ENCODE data around the gene SPDYE2. TPM values are rescaled to one million over a fixed set of nuclear protein-coding genes. Genes with fewer than 3 reads are reported as not detected.
"Not testable (repeated sequence)": the region's sequence is repeated elsewhere in the genome, so short reads cannot be mapped to it uniquely, and the experiment has no call there.

Gene SPDYE2
- total and polyA plus RNA-seq, 2 experiments from 2014 or later: 2.4 TPM; not detected in 1

DNA sequence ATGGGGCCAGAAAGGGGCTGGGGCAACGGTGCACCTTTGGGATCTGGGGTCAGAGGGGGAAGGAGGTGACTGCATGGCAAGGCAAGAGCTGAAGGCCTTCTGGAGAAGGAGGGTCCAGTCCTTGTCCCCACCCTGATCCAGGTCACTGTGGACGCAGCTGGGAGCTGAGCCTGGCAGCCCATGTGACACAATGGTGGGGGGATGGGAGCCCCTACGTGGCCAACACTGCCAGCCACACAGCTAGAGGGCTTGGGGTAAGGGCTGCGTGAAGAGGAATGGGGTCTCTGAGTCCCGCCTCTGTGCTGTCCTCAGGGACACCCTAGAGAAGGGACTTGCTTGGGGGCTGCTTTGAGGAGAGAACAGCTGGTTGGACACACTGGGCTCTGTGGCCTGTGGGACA, 30.7 kb downstream of the SPDYE2 start:
- H3K36me3 ChIP-seq (replicated peaks; ENCODE audit: insufficient read depth, low read depth); H2AFZ ChIP-seq; H3K4me3 ChIP-seq; H3K4me2 ChIP-seq; H3K79me2 ChIP-seq; H3K9me2 ChIP-seq (replicated peaks; ENCODE audit: insufficient read depth); H4K20me1 ChIP-seq (ENCODE audit: insufficient read depth, poor library complexity, severe bottlenecking); H3K4me1 ChIP-seq (ENCODE audit: insufficient read depth); DNase-seq (ENCODE audit: low spot score); H3K9me3 ChIP-seq (ENCODE audit: low read depth); H3K27me3 ChIP-seq; H3K27ac ChIP-seq: not testable (repeated sequence)
- WGBS (ENCODE audit: low lambda C conversion rate, missing lambda C conversion rate): no CpG with 5 or more reads among the region's 5 CpGs

DNA sequence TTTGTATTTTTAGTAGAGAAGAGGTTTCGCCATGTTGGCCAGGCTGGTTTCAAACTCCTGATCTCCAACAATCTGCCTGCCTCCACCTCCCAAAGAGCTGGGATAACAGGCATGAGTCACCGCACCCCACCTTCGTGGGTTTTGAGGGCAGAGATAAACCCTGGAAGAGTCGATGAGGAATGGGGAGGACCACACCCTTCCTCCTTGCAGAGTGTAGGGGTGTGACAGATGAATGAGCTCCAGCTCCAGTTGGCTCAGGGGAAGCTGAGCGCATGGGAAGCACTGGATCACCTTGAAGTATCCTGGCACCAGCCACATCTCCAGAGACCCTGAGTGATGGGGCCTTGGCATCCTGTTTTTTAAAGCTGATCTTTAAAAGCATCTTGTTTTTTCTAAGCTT, 32.5 kb downstream of the SPDYE2 start:
- not testable (repeated sequence) for H3K36me3 ChIP-seq (replicated peaks; ENCODE audit: insufficient read depth, low read depth); H3K9me2 ChIP-seq (replicated peaks; ENCODE audit: insufficient read depth); H3K79me2 ChIP-seq; H4K20me1 ChIP-seq (ENCODE audit: insufficient read depth, poor library complexity, severe bottlenecking); H3K27ac ChIP-seq; H2AFZ ChIP-seq; H3K4me3 ChIP-seq; H3K27me3 ChIP-seq; H3K9me3 ChIP-seq (ENCODE audit: low read depth); H3K4me1 ChIP-seq (ENCODE audit: insufficient read depth); DNase-seq (ENCODE audit: low spot score); H3K4me2 ChIP-seq
- no CpG with 5 or more reads among the region's 5 CpGs for WGBS (ENCODE audit: low lambda C conversion rate, missing lambda C conversion rate)

DNA sequence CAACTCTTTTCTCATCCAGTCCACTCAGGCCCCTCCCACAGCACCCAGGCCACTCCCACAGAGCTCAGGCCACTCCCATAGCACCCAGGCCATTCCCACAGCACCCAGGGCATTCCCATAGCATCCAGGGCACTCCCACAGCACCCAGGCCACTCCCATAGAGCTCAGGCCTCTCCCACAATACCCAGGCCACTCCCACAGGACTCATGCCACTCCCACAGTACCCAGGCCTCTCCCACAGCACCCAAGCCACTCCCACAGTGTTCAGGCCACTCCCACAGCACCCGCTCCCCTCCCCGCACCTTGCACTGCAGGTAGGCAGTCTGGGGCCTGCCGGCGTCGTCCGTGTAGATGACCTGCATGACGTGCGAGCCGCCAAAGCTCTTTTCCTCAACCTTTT, 38.8 kb downstream of the SPDYE2 start:
- not testable (repeated sequence) for H3K9me2 ChIP-seq (replicated peaks; ENCODE audit: insufficient read depth); H3K4me1 ChIP-seq (ENCODE audit: insufficient read depth); H3K79me2 ChIP-seq; H2AFZ ChIP-seq; H3K4me2 ChIP-seq; H3K27me3 ChIP-seq; H3K27ac ChIP-seq; H3K36me3 ChIP-seq (replicated peaks; ENCODE audit: insufficient read depth, low read depth); H3K9me3 ChIP-seq (ENCODE audit: low read depth); H3K4me3 ChIP-seq; DNase-seq (ENCODE audit: low spot score); H4K20me1 ChIP-seq (ENCODE audit: insufficient read depth, poor library complexity, severe bottlenecking)
- WGBS (ENCODE audit: low lambda C conversion rate, missing lambda C conversion rate): no CpG with 5 or more reads among the region's 9 CpGs

DNA sequence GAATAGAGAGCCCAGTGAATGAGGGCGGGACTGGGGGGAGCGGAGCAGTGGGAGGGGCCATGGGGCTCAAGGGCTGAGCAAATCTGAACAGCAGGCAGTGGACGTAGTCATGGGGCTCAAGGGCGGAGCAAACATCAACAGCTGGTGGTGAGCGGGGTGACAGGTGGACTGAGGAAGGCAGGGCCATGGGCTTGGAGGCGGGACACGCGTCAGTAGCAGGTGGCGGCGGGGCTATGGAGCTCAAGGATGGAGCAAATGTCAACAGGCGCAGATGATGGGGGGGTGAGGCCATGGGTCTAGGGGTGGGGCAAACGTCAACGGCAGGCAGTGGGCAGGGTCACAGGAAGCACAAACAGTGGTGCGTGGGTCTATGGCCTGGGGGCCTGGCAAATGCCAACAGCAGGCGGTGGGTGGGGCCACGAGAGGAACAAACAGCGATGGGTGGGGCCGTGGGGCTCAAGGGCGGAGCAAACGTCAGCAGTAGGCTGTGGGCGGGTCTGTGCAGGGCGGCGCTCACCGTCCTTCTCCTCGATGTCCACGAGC, 41.5 kb downstream of the SPDYE2 start:
- H3K27ac ChIP-seq; H3K79me2 ChIP-seq; H3K36me3 ChIP-seq (replicated peaks; ENCODE audit: insufficient read depth, low read depth); H3K4me3 ChIP-seq; H3K4me1 ChIP-seq (ENCODE audit: insufficient read depth); H3K27me3 ChIP-seq; H3K9me2 ChIP-seq (replicated peaks; ENCODE audit: insufficient read depth); DNase-seq (ENCODE audit: low spot score); H2AFZ ChIP-seq; H4K20me1 ChIP-seq (ENCODE audit: insufficient read depth, poor library complexity, severe bottlenecking); H3K9me3 ChIP-seq (ENCODE audit: low read depth); H3K4me2 ChIP-seq: not testable (repeated sequence)
- WGBS (ENCODE audit: low lambda C conversion rate, missing lambda C conversion rate): 28% methylated on average over 9 of the region's 26 CpGs

DNA sequence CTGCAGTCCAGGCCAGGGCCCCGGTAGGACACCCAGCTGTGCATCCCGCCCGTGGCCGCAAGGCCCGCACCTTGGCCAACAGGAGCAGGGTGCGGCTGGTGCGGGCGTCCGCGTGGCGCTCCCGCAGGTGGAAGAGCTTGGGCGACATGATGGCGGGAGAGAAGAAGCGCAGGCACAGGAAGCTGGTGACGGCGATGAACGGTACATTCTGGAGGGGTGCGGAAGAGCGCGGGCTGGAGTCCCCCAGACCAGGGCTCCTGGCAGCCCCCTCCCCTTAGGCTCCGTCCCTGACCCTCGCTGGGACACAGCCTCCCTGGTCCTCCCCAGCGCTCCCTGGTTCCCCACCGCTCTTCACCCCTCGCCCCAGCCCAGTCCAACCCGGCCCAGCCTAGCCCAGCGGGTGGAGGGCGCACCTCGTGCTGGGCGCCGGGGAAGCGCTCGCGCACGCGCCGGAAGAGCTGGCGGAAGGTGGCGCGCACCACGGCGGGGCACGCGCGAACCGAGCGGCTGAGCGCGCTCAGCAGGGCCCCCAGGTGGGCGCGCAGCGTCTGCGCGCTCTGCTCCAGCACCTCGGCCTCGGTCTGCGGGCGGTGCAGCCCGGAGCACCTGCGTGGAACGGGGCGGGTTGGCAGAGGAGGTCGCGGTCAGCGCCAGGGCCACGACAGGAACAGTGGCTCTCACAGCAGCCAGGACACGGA, 42.8 kb downstream of the SPDYE2 start:
- not testable (repeated sequence) for H4K20me1 ChIP-seq (ENCODE audit: insufficient read depth, poor library complexity, severe bottlenecking); H3K79me2 ChIP-seq; H2AFZ ChIP-seq; H3K36me3 ChIP-seq (replicated peaks; ENCODE audit: insufficient read depth, low read depth); H3K9me3 ChIP-seq (ENCODE audit: low read depth); H3K4me1 ChIP-seq (ENCODE audit: insufficient read depth); H3K4me2 ChIP-seq; DNase-seq (ENCODE audit: low spot score); H3K9me2 ChIP-seq (replicated peaks; ENCODE audit: insufficient read depth); H3K27ac ChIP-seq; H3K4me3 ChIP-seq; H3K27me3 ChIP-seq
- no CpG with 5 or more reads among the region's 68 CpGs for WGBS (ENCODE audit: low lambda C conversion rate, missing lambda C conversion rate)

DNA sequence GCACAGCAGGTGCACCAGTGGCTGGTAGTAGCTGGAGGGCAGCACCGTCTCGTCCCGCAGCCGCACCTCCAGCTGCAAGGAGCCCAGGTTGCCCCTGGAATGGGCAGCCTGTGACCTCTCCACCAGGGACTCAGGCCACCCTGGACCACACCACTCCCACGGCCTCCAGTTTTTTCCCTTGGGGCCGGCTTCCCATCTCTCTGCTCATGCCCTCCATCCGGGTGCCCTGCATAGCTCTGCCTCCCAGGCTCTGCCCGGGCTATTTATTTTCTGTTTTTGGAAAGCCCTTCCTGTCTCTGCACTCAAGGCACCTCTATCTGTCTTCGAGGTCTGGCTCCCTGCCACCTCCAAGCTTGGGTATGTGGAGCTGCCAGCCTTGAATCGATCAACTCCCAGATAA, 45.0 kb downstream of the SPDYE2 start:
- not testable (repeated sequence) for H3K4me3 ChIP-seq; H3K9me2 ChIP-seq (replicated peaks; ENCODE audit: insufficient read depth); H3K36me3 ChIP-seq (replicated peaks; ENCODE audit: insufficient read depth, low read depth); H4K20me1 ChIP-seq (ENCODE audit: insufficient read depth, poor library complexity, severe bottlenecking); H3K4me1 ChIP-seq (ENCODE audit: insufficient read depth); H3K27ac ChIP-seq; H3K9me3 ChIP-seq (ENCODE audit: low read depth); DNase-seq (ENCODE audit: low spot score); H2AFZ ChIP-seq; H3K27me3 ChIP-seq; H3K4me2 ChIP-seq; H3K79me2 ChIP-seq
- WGBS (ENCODE audit: low lambda C conversion rate, missing lambda C conversion rate): 94% methylated on average over 4 of the region's 10 CpGs

DNA sequence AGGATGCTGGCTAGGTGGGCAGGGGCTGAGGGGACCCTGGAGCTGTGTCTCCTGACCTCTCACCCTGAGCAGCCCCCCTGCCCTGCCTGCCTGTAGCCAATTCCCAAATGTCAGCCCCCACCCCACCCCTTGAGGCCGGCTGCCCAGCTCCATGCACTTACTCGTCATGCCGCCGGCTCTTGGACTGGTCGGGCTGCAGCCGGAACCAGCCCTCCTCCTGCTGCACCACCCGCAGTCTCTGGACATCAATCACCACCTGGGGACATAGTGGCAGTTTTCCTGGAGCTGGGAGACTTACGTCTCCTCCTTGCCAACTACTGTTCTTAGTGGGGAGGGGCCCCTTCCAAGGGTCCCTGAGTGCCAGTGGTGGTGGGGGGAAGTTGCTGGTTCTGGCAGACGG, 48.7 kb downstream of the SPDYE2 start:
- H2AFZ ChIP-seq; H3K27ac ChIP-seq; H3K9me3 ChIP-seq (ENCODE audit: low read depth); DNase-seq (ENCODE audit: low spot score); H3K27me3 ChIP-seq; H3K4me2 ChIP-seq; H3K9me2 ChIP-seq (replicated peaks; ENCODE audit: insufficient read depth); H3K36me3 ChIP-seq (replicated peaks; ENCODE audit: insufficient read depth, low read depth); H4K20me1 ChIP-seq (ENCODE audit: insufficient read depth, poor library complexity, severe bottlenecking); H3K79me2 ChIP-seq; H3K4me1 ChIP-seq (ENCODE audit: insufficient read depth); H3K4me3 ChIP-seq: not testable (repeated sequence)
- WGBS (ENCODE audit: low lambda C conversion rate, missing lambda C conversion rate): no CpG with 5 or more reads among the region's 9 CpGs

DNA sequence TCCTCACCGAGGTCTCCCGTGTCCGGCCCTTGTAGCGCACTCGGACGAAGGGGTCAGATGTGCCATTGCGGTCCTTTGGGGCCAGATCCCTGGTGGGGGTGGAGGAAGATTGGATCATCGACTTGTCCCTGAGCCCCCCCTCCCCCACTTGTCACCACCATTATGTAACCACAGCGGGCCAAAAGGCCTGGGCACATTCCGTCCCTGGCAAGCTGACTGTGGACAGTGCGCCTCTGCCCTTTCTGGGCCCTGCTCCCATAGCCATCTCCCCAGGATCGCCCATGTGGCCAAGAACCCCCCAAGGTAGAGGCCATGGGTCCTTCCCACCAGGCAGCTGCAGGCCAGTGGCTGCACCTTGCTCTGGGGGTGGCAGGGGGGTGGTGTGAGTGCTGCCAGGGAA, 51.3 kb downstream of the SPDYE2 start:
- H3K4me1 ChIP-seq (ENCODE audit: insufficient read depth); H3K27ac ChIP-seq; H3K27me3 ChIP-seq; H3K9me3 ChIP-seq (ENCODE audit: low read depth); H3K79me2 ChIP-seq; H2AFZ ChIP-seq; DNase-seq (ENCODE audit: low spot score); H3K36me3 ChIP-seq (replicated peaks; ENCODE audit: insufficient read depth, low read depth); H3K9me2 ChIP-seq (replicated peaks; ENCODE audit: insufficient read depth); H4K20me1 ChIP-seq (ENCODE audit: insufficient read depth, poor library complexity, severe bottlenecking); H3K4me2 ChIP-seq; H3K4me3 ChIP-seq: not testable (repeated sequence)
- no CpG with 5 or more reads among the region's 12 CpGs for WGBS (ENCODE audit: low lambda C conversion rate, missing lambda C conversion rate)

DNA sequence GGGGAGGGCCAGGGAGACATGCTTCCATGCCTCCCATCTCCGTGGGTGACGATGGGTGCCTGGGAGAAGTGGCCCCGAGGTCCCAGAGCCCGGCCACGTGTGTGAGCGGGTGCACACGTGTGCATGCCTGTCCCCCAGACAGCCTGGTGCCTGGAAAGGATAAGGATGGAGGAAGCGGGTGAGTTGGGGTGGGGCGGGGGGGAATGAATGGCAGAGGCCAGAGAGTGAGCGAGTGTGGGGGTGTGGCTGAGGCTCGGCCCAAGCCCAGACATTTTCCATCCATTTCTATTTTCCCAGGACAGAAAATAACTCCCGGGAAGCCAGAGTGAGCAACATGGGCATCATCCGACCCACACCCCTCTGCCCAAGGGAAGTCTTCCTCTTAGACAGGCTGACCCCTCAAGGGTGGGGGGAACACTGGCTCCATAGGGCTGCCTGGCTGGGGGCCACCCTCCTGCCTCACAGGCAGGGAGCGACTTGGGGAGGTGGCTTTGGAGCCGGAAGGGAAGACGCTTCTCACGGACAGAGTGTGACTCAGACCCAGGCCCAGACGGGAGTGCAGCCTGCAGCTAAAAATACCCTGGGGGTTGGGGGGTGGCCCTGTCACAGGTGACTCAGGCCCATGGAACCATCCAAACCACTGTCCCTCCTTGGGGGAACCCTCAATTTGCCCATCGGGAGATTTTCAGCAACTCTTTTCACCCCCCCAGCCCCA, 53.6 kb downstream of the SPDYE2 start:
- H3K79me2 ChIP-seq; H3K36me3 ChIP-seq (replicated peaks; ENCODE audit: insufficient read depth, low read depth); DNase-seq (ENCODE audit: low spot score); H3K9me2 ChIP-seq (replicated peaks; ENCODE audit: insufficient read depth); H3K4me1 ChIP-seq (ENCODE audit: insufficient read depth); H4K20me1 ChIP-seq (ENCODE audit: insufficient read depth, poor library complexity, severe bottlenecking); H3K9me3 ChIP-seq (ENCODE audit: low read depth); H3K4me3 ChIP-seq; H3K27ac ChIP-seq; H2AFZ ChIP-seq; H3K4me2 ChIP-seq; H3K27me3 ChIP-seq: not testable (repeated sequence)
- WGBS (ENCODE audit: low lambda C conversion rate, missing lambda C conversion rate): 83% methylated on average over 2 of the region's 19 CpGs

All from hepatocyte (in vitro differentiated cells).